Posterior cingulate gyrus (tissue), 11 donors: ENCODE data around the gene ZAP70.
A peak's percentile ranks its signal among the peaks of the same experiment; 100 is the strongest.
"Not testable (repeated sequence)": the region's sequence is repeated elsewhere in the genome, so short reads cannot be mapped to it uniquely, and the experiment has no call there.

Source experiments
- DNase-seq, 10 donors: peaks; one replicate each; pipeline versions ENCODE4 v3.0.0 to v3.0.0-alpha.2; 2020 to 2021; ENCODE audit warnings: mixed read lengths in 3 of 10
- intact Hi-C: fragments of 100-400 bp; cut with DNase I; formaldehyde crosslinking; loops from one replicate; pipeline ENCODE4 v1.15.1; 2023

The ZAP70 gene

GRCh38 chr2:97713296-97714083 is at the start of gene ZAP70:
Gene ZAP70, plus strand, starts transcription at chr2:97713576. Its CDS starts 10,461 bp downstream, at chr2:97724037.
- intact Hi-C loops, result no loop called here
- peak in 3 of 10 donors; percentile 9 to 71 (median 47) for DNase-seq

GRCh38 chr2:97663626-97663961 is 49.8 kb upstream of the ZAP70 start:
- no peak for DNase-seq
- intact Hi-C loops, result loop anchor here (1.0 kb wide), 1 partner anchor 18 kb away; no protein-coding TSS in a partner anchor

- intact Hi-C loops, result loop anchor here (1.0 to 2.0 kb wide), 2 partner anchors 19 to 33 kb away; no protein-coding TSS in a partner anchor
- DNase-seq, result peak; percentile 96 to 100 (median 98)
Measured at GRCh38 chr2:97663962-97664635, 49.3 kb upstream of the ZAP70 start, which contains the start of gene ACTR1B. Gene ACTR1B, minus strand, starts transcription at chr2:97664044. Its CDS starts 154 bp downstream, at chr2:97663890.

GRCh38 chr2:97664636-97664970 is 48.8 kb upstream of the ZAP70 start:
- intact Hi-C loops, result loop anchor here (2.0 kb wide), 1 partner anchor 32 kb away; no protein-coding TSS in a partner anchor
- DNase-seq, result no peak

GRCh38 chr2:97669448-97669847 is 43.9 kb upstream of the ZAP70 start, which contains the start of gene C2orf92:
Gene C2orf92, plus strand, starts transcription at chr2:97669713. Its CDS starts 76 bp downstream, at chr2:97669789.
- DNase-seq, result peak in 1 of 10 donors; percentile 13
- intact Hi-C loops, result no loop called here

GRCh38 chr2:97670471-97670870 is 42.9 kb upstream of the ZAP70 start:
- DNase-seq, result no peak
- intact Hi-C loops, result no loop called here

GRCh38 chr2:97671526-97671925 is 41.9 kb upstream of the ZAP70 start:
- intact Hi-C loops, result no loop called here

GRCh38 chr2:97672606-97673140 is 40.7 kb upstream of the ZAP70 start:
- DNase-seq, intact Hi-C loops: not testable (repeated sequence)

More at GRCh38 chr2:97671526-97671925, 41.9 kb upstream of the ZAP70 start:
- no peak for DNase-seq

- DNase-seq, result peak in 1 of 10 donors; percentile 27
- intact Hi-C loops, result no loop called here
Measured at GRCh38 chr2:97673182-97673914, 40.0 kb upstream of the ZAP70 start.

- no peak for DNase-seq
- intact Hi-C loops, result no loop called here
Measured at GRCh38 chr2:97673915-97674283, 39.5 kb upstream of the ZAP70 start.

GRCh38 chr2:97675430-97676113 is 37.8 kb upstream of the ZAP70 start:
- DNase-seq, result no peak
- intact Hi-C loops, result no loop called here

- DNase-seq, result no peak
- intact Hi-C loops, result no loop called here
Measured at GRCh38 chr2:97676620-97677019, 36.8 kb upstream of the ZAP70 start.

- DNase-seq, result no peak
- intact Hi-C loops, result no loop called here
Measured at GRCh38 chr2:97677480-97677879, 35.9 kb upstream of the ZAP70 start.

- intact Hi-C loops, result no loop called here
- DNase-seq, result no peak
Measured at GRCh38 chr2:97678298-97678697, 35.1 kb upstream of the ZAP70 start.

GRCh38 chr2:97687235-97687634 is 26.1 kb upstream of the ZAP70 start:
- DNase-seq, intact Hi-C loops: not testable (repeated sequence)

- intact Hi-C loops, result no loop called here
- no peak for DNase-seq
Measured at GRCh38 chr2:97688062-97688827, 25.1 kb upstream of the ZAP70 start.

GRCh38 chr2:97691166-97691565 is 22.2 kb upstream of the ZAP70 start:
- intact Hi-C loops, result loop anchor here (10.0 kb wide), 1 partner anchor 96 kb away; no protein-coding TSS in a partner anchor

GRCh38 chr2:97693476-97693875 is 19.9 kb upstream of the ZAP70 start:
- intact Hi-C loops, result loop anchor here (10.0 kb wide), 1 partner anchor 99 kb away; no protein-coding TSS in a partner anchor
- DNase-seq, result no peak

More at GRCh38 chr2:97691166-97691565, 22.2 kb upstream of the ZAP70 start:
- DNase-seq, result peak in 1 of 10 donors; percentile 59

- DNase-seq, result peak in 1 of 10 donors; percentile 34
- intact Hi-C loops, result loop anchor here (2.0 to 10.0 kb wide), 2 partner anchors 31 to 101 kb away; partner anchors contain the start of gene ACTR1B
Measured at GRCh38 chr2:97695744-97696143, 17.6 kb upstream of the ZAP70 start.
